GM13977 (cell line): ENCODE results near the gene LRRC23.

Experiments
- DNase-seq: peaks from one replicate; pipeline ENCODE4 v3.0.0; 2012; ENCODE audit warnings: low spot score
- CTCF ChIP-seq: IDR thresholded peaks from 2 replicates; pipeline ENCODE4 v1.5.1; 2012; ENCODE audit warnings: mild to moderate bottlenecking, control low read depth; ENCODE audit not compliant: insufficient read depth; ENCODE audit errors: extremely low read depth, missing control alignments
- in situ Hi-C: fragments of 300-500 bp; cut with MboI; formaldehyde crosslinking; loops from one replicate; pipeline ENCODE4 v1.12.0; 2022; ENCODE audit warnings: low sequenced_read_pairs, low pct_unique_long_range_greater_than_20kb, mixed read lengths, inconsistent platforms; ENCODE audit not compliant: unreplicated experiment

The LRRC23 gene

DNA sequence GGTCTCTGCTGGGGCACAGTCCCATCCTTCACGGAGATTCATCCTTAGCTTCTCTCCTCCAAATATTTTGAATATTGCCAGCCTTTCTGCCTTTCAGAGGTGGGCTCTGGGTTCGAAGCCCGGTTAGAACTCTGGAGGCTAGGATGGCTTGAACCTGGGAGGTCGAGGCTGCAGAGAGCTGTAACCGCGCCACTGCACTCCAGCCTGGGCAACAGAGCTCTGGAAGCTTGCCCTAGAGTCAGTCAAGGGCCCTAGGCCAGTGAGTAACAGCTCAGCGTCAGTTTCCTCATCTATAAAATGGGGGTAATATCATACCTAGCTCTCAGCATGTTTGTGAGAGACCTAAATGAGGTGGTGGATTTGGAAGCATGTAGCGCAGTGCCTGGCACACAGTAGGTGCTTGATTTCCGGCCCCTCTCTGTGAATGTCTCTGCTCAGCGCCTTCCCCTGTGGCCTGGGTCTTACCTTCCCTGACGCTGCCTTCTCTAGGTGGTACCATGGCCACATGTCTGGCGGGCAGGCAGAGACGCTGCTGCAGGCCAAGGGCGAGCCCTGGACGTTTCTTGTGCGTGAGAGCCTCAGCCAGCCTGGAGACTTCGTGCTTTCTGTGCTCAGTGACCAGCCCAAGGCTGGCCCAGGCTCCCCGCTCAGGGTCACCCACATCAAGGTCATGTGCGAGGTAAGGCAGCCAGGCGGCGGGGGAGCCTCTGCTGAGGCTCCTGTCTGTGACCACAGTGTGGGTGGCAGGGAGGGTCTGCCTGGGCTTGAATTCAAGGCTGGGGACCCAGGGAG is 49.9 kb downstream of the LRRC23 start:
- no peak for TF ChIP-seq CTCF
- in situ Hi-C loops = no loop called here
- DNase-seq = no peak

GRCh38 chr12:6955108-6956020 is 50.7 kb downstream of the LRRC23 start:
- TF ChIP-seq CTCF = no peak
- in situ Hi-C loops = no loop called here
- no peak for DNase-seq

GRCh38 chr12:6956021-6956727 is 51.6 kb downstream of the LRRC23 start:
- DNase-seq = no peak
- TF ChIP-seq CTCF = no peak
- in situ Hi-C loops = no loop called here

DNA sequence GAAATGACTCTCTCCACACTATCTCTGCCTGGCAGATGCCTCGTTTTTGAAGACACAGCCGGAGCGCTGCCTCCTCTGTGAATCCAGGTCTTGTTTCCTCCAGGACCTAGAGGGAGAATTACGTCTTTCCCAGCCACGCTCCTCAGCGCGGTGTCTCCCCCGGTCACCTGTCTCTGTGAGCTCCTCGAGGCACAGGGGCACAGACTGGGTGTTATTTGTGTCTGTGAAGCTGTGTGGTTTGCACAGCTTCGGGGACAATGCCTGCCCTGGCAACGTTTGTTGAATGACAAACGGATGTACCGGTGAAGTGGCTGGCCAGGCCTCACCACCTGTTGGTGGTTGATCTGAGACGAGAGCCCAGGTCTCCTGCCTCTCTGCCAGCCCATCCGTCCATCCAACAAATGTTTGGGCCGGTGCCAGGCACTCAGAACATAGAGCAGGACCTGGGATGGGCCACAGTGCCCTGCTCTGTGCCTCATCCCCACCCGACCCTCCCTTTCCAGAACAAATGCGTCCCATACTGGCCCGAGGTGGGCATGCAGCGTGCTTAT is 52.6 kb downstream of the LRRC23 start:
- no peak for TF ChIP-seq CTCF
- in situ Hi-C loops = no loop called here
- DNase-seq = no peak

DNA sequence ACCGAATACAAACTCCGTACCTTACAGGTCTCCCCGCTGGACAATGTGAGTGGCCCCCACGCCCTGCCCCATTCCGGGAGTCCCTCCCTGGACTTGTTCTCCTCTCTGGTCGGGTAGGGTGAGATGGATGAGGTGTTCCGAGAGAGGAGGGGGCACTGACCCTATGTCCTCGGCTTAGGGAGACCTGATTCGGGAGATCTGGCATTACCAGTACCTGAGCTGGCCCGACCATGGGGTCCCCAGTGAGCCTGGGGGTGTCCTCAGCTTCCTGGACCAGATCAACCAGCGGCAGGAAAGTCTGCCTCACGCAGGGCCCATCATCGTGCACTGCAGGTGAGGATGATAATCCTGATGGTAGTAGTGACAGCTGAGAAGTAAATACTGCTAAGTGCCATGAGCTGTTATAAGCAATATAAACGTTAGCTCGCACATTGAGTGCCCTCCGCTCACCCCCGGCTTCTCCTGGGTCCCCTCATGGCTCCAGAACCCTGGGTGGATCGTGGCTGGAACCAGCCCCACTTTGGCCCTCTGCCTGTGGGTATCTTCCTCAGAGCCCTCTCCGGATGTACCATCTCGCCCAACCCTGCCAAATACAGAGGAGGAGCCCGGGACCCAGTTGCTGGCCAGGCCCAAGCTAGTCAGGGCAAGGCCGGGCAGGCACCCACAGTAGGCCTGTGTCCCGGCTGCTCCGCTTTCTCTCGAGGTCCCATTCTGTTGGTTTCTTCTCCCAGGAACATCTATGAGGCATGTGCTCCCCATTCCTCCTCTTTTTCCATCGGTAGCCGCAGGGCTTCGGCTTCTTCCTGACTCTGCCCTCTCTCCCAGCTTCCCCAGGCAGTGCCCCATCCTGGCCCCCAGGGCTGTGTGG is 53.4 kb downstream of the LRRC23 start:
- DNase-seq = no peak
- in situ Hi-C loops = no loop called here
- no peak for TF ChIP-seq CTCF
